ENCODE data around the gene CLASP1.
A peak's percentile ranks its signal among the peaks of the same experiment; 100 is the strongest.

Gene CLASP1

GRCh38 chr2:121372721-121373353 lies 276.4 kb downstream of the CLASP1 start:
- no peak for DNase-seq (ENCODE audit: low read depth)

DNA sequence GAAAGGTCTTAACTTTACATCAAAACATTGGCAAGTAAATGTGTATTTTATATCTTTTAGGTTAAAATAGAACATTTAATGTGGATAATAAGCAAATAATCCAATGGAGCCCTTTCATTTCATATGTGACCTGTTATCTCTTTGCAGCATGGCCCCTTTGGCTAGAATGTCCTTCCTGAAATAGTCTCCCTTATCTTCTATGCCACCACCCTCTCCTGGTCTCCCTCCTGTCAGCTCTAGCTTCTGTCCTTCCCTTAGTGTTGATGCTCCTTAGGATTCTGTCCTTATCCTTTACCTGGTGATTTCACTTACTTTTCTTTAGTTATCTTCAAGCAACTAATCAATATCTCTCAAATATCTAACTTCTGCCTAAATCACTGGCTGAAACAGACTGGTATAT lies 277.2 kb downstream of the CLASP1 start:
- no peak for DNase-seq (ENCODE audit: low read depth)

GRCh38 chr2:121368836-121369235 lies 280.4 kb downstream of the CLASP1 start:
- DNase-seq (ENCODE audit: low read depth), result no peak

DNA sequence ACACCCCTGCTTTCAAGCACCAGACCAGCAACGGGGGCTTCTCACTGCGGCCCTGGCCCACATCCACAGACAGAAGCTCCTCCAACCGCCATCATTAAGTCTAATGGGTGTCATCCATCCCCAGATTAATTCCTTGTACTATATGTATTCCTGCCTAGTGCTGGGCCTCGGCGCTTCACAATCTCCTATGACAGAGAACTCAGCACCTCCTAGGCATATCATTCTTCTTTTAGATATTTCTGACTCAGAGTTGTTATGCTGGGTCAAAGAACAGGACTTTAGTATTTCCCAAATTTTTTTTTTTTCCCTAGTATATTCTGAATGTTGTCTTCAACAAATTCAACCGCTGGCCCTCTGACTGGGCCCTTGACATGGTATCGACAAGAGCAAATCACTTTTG lies 281.1 kb downstream of the CLASP1 start:
- no peak for DNase-seq (ENCODE audit: low read depth)

DNA sequence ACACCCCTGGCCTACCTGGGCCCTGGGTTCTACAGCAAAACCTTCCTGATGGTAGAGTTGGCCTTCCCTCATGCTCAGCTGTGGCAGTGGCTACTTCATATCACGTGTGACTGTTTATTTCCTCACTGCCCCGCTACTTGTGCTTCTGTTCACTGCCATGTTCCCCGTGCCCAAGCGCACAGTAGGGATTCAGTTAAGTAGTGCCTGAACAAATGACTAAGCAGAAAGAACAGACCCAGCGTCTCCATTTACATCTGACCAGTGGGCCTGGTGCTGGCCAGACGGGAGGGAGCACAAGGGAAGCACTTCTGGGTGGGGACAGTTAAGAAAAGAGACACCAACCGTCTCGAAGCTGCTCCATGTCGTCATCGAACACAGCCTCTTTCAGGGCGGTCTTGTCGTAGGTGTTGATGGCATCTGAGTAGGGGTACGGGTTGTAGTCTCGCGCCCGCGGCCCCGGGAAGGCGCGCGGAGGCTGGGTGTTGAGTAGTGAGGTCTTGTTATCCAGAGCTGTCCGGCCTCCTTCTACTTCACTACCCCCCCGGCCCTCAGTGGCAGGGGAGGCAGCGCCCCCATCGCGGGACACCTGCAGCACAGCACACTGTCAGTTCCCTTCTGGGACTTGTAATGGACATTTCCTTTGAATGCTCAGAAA lies 281.9 kb downstream of the CLASP1 start:
- DNase-seq (ENCODE audit: low read depth), result no peak

DNA sequence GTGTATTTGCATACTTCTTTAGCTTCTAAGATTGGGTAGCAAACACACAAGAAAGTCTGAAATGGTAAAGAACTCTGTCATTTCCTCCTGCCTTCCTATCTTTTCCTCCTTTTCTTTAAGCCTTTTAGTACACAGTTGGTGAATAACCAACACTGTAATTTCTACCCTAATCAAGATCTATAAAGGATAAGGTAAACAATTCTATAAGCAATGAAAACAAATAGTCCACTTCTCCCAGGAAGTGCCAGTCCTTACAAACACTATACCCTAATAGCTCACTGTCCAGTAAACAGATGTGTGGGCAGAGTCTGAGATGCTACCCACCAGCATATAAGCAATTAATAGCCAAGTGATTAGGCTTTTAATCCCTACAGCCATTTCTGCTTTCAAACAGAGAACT lies 283.2 kb downstream of the CLASP1 start:
- no peak for DNase-seq (ENCODE audit: low read depth)

DNA sequence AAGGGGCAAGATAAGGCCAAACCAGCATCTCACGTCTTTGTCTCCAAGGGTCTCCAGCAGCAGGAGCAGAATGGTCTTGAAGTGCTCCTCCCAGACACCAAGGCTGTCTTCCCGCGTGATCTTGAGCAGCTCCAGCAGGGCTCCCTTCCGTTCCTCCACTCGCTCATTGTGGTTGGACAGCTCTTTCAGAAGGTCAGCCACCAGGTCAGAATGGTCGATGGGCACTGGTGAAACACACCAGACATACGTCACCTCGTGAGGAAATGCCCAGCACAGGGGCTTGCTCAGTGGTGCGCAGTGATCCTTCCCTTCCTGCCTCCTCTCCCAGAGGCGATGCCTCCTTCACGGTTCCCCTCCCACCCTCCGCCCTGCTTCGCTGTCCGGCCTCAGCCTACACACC lies 284.2 kb downstream of the CLASP1 start:
- no peak for DNase-seq (ENCODE audit: low read depth)

DNA sequence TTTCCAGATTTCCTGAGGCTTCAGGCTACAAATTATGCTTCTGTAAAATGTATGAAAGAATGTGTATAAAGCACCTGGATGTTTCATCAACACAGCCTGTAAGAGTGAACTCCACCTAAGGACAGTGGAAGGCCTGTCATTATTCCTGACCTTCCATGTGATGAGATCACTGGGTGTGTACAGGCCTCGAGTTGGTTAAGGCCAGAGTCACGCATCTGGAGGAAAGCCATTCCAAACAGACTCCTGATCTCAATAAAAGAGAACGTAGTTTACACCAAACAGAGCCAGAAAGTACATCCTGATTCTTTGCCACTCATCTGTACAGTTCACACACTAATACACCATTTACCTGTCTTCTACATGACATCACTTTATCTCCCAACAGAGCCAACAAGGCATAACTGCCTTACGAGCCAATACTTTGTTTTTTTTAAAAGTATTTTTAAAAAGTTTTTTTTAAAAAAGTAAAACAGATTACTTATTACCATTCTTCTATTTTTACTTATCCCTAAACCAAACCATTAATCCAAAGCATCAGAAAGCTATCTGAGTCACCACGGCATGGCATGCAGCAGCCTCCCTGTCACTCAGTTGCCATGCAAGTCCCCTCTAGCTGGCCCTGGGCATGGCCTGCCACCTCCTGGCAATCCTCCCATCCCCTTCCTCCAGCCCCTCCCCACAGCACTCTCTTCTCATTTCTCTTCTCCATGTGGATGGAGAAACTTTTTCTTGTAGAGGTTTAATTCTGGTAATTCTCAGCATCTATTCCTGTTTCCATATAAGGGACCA lies 285.4 kb downstream of the CLASP1 start:
- DNase-seq (ENCODE audit: low read depth), result no peak

GRCh38 chr2:121362774-121363173 lies 286.5 kb downstream of the CLASP1 start:
- no peak for DNase-seq (ENCODE audit: low read depth)

DNA sequence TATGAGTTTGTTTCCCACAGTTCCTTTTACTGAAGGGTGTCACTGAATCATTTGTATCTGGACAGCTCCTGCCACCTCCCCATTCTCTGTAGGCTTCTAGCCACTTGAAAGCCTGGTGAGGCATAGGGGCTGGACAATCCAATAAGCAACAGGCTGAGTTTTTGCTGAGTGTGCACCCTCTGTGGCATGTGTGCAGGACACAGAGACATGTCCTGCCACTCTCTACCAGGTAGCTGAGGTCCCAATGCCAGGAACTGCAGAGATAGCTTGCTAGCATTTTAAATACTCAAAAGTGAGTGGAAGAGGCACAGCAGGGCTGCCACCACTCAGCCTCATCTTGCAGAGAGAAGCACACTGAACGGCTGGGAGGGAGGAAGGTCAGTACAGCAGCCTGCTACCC lies 287.0 kb downstream of the CLASP1 start:
- DNase-seq (ENCODE audit: low read depth), result no peak

DNA sequence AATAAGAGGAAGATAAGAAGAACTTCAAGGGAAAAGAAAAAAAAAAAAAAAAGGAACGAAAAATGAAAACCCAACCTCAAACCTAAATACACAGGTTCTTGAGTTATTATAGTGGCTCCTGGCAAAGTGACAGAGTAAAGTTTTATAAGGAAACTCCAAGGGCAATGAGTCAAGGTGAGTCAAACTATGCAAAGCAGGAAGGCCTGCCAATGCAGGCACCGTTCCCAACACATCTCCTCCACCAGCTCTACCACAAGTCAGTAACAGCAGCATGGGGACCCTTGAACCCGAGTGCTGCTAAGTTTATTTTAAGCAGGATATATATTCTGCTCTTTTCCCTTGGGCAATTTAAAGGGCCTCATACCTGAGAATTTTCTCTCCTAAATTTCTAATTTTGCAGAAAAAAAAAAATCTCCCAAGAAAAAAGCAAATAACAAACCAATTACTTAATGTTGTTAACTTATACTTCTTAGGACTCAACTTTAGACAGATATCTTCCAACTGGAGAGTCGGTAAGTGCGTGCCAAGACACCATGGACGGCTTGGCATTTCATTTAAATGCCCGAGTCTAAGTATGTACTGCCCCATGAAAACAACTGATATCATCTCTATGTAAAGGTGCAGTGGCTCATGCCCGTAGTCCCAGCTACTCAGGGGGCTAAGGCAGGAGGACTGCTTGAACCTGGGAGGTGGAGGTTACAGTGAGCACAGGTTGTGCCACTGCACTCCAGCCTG lies 288.5 kb downstream of the CLASP1 start:
- DNase-seq (ENCODE audit: low read depth), result peak; percentile 82

GRCh38 chr2:121359716-121360565 lies 289.3 kb downstream of the CLASP1 start:
- no peak for DNase-seq (ENCODE audit: low read depth)

GRCh38 chr2:121359170-121359569 lies 290.1 kb downstream of the CLASP1 start:
- no peak for DNase-seq (ENCODE audit: low read depth)

GRCh38 chr2:121358291-121358690 lies 291.0 kb downstream of the CLASP1 start:
- no peak for DNase-seq (ENCODE audit: low read depth)

- DNase-seq (ENCODE audit: low read depth), result peak; percentile 22
Measured at GRCh38 chr2:121356058-121356640, 293.1 kb downstream of the CLASP1 start.

DNA sequence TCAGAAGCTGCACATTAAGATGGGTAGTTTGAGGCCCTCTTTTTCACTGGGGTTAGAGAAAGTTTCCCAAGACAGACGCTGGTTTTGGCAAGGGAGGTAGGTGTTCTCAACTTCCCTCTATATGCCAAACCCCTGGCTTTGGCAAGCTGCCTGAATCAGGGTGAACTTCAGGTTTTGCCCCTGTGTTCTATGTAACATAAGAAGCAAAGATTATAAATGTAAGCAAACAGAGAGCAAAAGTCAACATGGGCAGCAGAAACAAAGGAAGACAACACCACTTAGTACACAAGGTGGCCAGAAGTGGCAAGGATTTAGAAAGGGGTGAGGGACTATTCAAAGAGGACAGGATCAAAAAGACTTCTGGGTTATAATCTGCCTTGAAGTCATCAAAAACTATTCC lies 293.8 kb downstream of the CLASP1 start:
- no peak for DNase-seq (ENCODE audit: low read depth)

DNA sequence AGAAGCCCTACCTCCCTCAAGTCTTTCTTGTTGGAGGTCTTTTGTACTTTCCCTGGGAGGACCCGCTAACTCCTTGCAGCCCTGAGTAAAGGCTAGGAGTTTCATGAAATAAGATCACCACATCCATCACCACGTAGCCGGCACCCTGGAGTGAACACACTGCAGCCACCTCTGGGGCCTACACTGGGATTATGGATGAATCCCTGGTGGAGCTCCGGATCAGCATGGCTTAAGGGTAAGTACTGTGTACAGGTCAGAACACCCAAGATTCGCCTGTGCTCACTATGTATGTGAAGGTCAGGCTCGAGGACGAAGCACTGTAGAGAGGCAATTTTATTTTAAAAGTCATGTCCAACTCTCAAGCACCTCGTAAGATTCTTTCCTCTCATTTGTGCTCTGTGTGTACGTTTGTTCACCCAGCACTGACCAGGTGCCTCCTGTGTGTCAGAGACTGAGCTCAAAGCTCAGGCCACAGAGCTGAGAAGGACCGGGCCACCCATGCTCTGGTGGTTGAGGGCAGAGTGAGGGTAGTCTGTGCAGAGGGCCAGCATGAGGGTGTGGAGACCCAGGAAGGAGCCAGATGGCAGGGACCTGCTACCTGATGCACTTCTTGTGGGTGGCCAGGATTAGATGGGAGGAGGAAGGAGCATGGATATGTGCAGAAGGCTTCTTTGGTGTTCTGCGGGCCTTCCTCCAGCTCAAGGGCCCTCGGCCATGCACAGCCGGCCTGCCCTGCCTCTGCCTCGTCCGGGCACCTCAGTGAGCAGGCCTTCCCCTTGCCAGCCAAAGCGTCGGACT lies 297.5 kb downstream of the CLASP1 start:
- DNase-seq (ENCODE audit: low read depth), result no peak

GRCh38 chr2:121350890-121351289 lies 298.4 kb downstream of the CLASP1 start:
- no peak for DNase-seq (ENCODE audit: low read depth)

GRCh38 chr2:121350402-121350775 lies 298.9 kb downstream of the CLASP1 start:
- DNase-seq (ENCODE audit: low read depth), result no peak

DNA sequence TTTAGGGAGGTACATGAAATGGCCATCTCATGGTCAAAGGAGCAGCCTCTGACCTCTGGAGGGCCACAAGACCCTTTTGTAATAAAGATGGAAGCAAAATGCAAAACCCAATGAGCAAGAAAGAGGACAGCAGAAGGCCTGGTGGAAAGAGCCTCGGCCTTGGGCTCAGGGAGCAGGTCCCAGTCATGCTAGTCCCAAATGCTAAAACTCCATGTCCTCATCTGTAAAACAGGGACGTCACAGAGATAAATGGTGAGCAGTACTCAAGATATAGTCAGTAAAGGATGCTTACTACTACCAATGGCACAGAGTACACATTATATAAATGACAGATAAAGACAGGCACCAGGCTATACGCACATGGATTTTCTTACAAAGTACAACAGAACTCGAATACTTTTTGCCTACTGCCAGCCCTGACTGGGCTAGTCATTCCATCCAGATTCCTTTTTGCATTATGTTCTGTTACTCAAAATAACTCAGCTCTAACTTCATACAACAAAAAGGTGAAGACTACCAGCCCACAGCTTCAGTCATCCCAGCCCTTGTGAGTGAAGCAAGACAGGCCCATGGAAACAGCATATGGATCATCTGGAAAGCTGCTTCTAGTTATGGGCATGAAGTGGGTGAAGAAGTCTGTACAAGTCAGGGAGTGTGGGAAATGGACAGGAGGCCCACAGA lies 299.4 kb downstream of the CLASP1 start:
- no peak for DNase-seq (ENCODE audit: low read depth)

Measured in HS-5 (cell line).